Osteoblast (primary cell): Measurements from ENCODE around the gene FAM234A. TPM values are rescaled to one million over a fixed set of nuclear protein-coding genes. Genes with fewer than 3 reads are reported as not detected.
A peak's percentile ranks its signal among the peaks of the same experiment; 100 is the strongest.
"Not testable (repeated sequence)": the region's sequence is repeated elsewhere in the genome, so short reads cannot be mapped to it uniquely, and the experiment has no call there.

Source experiments
- DNase-seq: peaks from one replicate; pipeline ENCODE4 v3.0.0; 2011; ENCODE audit warnings: low spot score, mixed read lengths; ENCODE audit not compliant: insufficient read length; ENCODE audit errors: missing footprints
- H2AFZ ChIP-seq: 2 replicates; pipeline ENCODE4 v1.6.0; 2011; ENCODE audit warnings: mild to moderate bottlenecking, low read length
- H3K27ac ChIP-seq: 2 replicates; pipeline ENCODE4 v1.5.1; 2011; ENCODE audit warnings: mild to moderate bottlenecking, low read depth, low read length, moderate library complexity
- H3K27me3 ChIP-seq: 2 replicates; pipeline ENCODE4 v1.6.0; 2012; ENCODE audit warnings: mild to moderate bottlenecking, control low read depth, inconsistent platforms, low read length, moderate library complexity; ENCODE audit not compliant: insufficient read depth
- H3K36me3 ChIP-seq: 2 replicates; pipeline ENCODE4 v1.5.1; 2011; ENCODE audit warnings: mild to moderate bottlenecking, low read length, control low read depth, moderate library complexity; ENCODE audit not compliant: insufficient read depth
- H3K4me1 ChIP-seq: 2 replicates; pipeline ENCODE4 v1.5.1; 2011; ENCODE audit warnings: mild to moderate bottlenecking, low read length, control low read depth, moderate library complexity; ENCODE audit not compliant: insufficient read depth
- H3K4me2 ChIP-seq: 2 replicates; pipeline ENCODE4 v1.6.0; 2011; ENCODE audit warnings: mild to moderate bottlenecking, low read length; ENCODE audit not compliant: insufficient read depth
- H3K4me3 ChIP-seq: fragments of 200-600 bp; sonication (generic); 3 replicates; pipeline ENCODE4 v1.5.1; 2012; ENCODE audit warnings: mild to moderate bottlenecking, low read length, inconsistent platforms; ENCODE audit not compliant: insufficient read depth
- H3K79me2 ChIP-seq: 2 replicates; pipeline ENCODE4 v1.6.0; 2012; ENCODE audit warnings: mild to moderate bottlenecking, low read length, control low read depth, inconsistent platforms; ENCODE audit not compliant: insufficient read depth
- H3K9me3 ChIP-seq: 2 replicates; pipeline ENCODE4 v1.5.1; 2011; ENCODE audit warnings: low read depth, low read length, control low read depth
- H4K20me1 ChIP-seq: 2 replicates; pipeline ENCODE4 v1.6.0; 2012; ENCODE audit warnings: mild to moderate bottlenecking, low read length, control low read depth; ENCODE audit not compliant: insufficient read depth
- total RNA-seq: library from RNA; depleted of rRNA; stranded (reverse); fragments of >200 nt; gene quantifications from 2 replicates; pipeline ENCODE4 v1.2.3, GENCODE V29; 2012
- TF ChIP-seq, protein P1 (sequence below): IDR thresholded peaks from 2 replicates; pipeline ENCODE4 v1.5.1; 2011; ENCODE audit warnings: mild to moderate bottlenecking, low read depth, low read length, moderate library complexity; ENCODE audit errors: extremely low read depth

The FAM234A gene
- total RNA-seq, 1 donor, result 113 TPM

DNA sequence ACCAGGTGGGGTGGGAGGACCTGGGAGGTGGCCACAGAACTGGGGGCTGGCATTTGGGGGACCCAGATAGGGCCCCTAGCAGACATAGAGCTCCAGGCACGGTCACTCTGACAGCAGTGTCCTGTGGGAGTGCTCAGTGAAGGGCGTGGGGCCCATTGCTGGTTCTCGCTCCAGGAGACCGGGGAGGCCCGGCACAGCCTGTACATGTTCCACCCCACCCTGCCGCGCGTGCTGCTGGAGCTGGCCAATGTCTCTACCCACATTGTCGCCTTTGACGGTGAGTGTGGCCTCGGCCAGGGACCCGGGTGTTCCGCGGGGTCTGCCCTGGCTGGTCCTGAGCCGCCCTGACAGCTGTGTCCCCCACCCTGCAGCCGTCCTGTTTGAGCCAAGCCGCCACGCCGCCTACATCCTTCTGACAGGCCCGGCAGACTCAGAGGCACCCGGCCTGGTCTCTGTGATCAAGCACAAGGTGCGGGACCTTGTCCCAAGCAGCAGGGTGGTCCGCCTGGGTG lies 29.9 kb downstream of the FAM234A start:
- DNase-seq, result peak; percentile 29
- Histone ChIP-seq H3K27ac (no peak overlapping the region), H3K79me2 (no peaks in the 10 kb centered on the region), H3K4me3 (no peak overlapping the region), H3K4me2 (no peak overlapping the region), H3K4me1 (no peaks in the 10 kb centered on the region), H2AFZ (no peak overlapping the region), H4K20me1 (peaks cover 4% of the 10 kb centered on the region), H3K27me3 (no peaks in the 10 kb centered on the region), H3K9me3 (no peaks in the 10 kb centered on the region), H3K36me3 (peaks cover 3% of the 10 kb centered on the region)
- TF ChIP-seq, protein P1, sequence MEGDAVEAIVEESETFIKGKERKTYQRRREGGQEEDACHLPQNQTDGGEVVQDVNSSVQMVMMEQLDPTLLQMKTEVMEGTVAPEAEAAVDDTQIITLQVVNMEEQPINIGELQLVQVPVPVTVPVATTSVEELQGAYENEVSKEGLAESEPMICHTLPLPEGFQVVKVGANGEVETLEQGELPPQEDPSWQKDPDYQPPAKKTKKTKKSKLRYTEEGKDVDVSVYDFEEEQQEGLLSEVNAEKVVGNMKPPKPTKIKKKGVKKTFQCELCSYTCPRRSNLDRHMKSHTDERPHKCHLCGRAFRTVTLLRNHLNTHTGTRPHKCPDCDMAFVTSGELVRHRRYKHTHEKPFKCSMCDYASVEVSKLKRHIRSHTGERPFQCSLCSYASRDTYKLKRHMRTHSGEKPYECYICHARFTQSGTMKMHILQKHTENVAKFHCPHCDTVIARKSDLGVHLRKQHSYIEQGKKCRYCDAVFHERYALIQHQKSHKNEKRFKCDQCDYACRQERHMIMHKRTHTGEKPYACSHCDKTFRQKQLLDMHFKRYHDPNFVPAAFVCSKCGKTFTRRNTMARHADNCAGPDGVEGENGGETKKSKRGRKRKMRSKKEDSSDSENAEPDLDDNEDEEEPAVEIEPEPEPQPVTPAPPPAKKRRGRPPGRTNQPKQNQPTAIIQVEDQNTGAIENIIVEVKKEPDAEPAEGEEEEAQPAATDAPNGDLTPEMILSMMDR, result no peak

DNA sequence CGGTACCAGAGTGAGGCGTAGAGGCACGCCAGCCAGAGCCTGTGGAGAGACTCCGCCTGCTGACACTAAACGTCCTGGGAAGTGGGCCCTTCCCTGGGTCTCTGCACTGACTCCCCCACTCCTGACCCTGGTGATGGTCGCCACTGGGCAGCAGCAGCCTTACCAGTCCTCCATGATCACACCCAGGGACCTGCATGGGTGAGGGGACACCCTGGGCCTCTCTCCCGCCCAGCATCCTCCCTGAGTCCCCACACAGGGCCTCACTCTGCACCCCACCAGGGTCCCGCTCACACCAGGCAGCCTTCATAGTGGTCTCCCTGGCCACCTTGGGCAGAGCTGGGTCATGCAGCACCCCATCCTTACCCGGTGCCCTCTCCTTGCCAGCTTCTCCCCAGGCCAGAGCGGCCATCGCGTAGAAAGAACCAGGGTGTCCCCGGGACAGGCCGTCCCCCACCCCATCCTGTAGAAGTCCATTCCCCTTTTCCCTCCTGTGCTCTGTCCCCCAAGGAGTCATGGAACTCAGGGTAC lies 30.4 kb downstream of the FAM234A start:
- Histone ChIP-seq H3K36me3 (peaks cover 3% of the 10 kb centered on the region), H3K27ac (no peak overlapping the region), H3K4me2 (no peak overlapping the region), H2AFZ (no peak overlapping the region), H3K27me3 (no peaks in the 10 kb centered on the region), H3K79me2 (no peaks in the 10 kb centered on the region), H4K20me1 (peaks cover 4% of the 10 kb centered on the region), H3K4me3 (no peak overlapping the region), H3K9me3 (no peaks in the 10 kb centered on the region), H3K4me1 (no peaks in the 10 kb centered on the region)
- TF ChIP-seq, protein P1, result no peak
- DNase-seq, result peak; percentile 53

DNA sequence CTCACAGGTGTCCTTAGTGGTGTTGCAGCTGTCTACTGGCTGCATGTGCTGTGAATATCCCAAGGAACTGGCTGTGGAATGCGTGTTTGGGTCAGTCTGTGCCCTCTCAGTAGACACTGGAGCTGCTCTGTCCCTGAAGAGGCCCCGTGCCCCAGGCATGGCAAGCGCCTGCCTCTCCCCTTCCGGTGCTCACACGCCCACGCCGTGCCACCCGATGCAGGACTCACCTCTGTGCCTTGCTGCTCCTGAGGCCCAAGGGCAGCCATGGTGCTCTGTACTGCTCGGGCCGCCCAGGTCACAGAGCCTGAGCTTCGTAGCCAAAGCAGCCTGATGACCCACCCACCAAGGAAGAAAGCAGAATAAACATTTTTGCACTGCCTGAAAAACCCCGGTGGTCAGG lies 31.1 kb downstream of the FAM234A start:
- no peaks in the 10 kb centered on the region for H3K27me3 ChIP-seq
- peaks cover 3% of the 10 kb centered on the region for H3K36me3 ChIP-seq
- no peak overlapping the region for H3K27ac ChIP-seq
- H3K4me2 ChIP-seq, result no peak overlapping the region
- H3K79me2 ChIP-seq, result no peaks in the 10 kb centered on the region
- TF ChIP-seq, protein P1, result no peak
- H3K4me3 ChIP-seq, result no peak overlapping the region
- H3K9me3 ChIP-seq, result no peaks in the 10 kb centered on the region
- peaks cover 4% of the 10 kb centered on the region for H4K20me1 ChIP-seq
- peak; percentile 51 for DNase-seq
- H2AFZ ChIP-seq, result no peak overlapping the region
- no peaks in the 10 kb centered on the region for H3K4me1 ChIP-seq

DNA sequence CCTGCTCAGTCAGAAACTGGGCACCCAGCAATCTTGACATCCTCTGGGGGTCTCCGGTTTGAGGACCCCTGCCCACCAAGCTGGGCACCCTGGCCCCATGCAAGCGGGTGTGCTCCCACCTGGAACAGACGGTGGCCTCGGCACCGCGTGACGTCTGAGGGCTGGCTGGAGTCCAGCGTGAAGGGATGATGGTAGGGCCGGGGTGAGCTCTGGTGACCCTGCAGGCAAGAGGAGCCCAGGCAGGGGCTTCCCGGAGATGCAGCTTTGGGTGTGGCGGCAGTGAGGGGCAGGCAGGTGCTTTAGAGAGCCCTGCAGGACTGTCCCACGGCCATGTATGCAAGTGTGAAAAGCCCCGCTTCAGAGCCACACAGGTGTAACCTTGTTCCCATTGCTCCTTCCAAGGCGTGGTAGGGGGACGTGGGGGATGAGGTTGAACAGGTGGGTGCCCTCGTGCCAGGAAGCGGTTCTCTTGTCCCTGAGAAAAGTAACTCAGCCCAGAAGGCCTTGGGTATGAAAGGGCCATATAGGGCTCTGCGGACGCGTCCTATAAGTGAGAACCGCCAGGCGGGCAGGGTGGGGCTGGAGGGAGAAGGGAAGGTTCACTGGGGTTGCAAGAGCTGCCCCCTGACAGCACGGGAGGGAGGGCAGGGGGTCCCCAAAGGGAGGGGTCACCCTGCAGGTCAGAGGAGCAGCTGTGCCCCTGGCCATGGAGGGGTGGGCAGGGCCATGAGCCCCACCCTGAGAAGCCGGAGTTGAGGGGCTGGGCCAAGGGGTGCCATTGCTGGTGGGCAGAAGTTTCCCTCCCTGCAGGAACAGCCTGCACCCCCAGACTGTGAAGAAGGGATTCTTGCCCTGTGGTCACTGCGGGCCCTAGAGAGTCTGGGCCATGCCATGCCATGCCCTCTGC lies 31.9 kb downstream of the FAM234A start:
- Histone ChIP-seq H3K27me3 (no peaks in the 10 kb centered on the region), H3K4me3 (no peak overlapping the region), H4K20me1 (peaks cover 4% of the 10 kb centered on the region), H3K4me2 (no peak overlapping the region), H3K9me3 (no peaks in the 10 kb centered on the region), H2AFZ (no peak overlapping the region), H3K27ac (no peak overlapping the region), H3K4me1 (no peaks in the 10 kb centered on the region), H3K36me3 (peaks cover 3% of the 10 kb centered on the region), H3K79me2 (no peaks in the 10 kb centered on the region)
- TF ChIP-seq, protein P1, result no peak
- peak; percentile 67 for DNase-seq

DNA sequence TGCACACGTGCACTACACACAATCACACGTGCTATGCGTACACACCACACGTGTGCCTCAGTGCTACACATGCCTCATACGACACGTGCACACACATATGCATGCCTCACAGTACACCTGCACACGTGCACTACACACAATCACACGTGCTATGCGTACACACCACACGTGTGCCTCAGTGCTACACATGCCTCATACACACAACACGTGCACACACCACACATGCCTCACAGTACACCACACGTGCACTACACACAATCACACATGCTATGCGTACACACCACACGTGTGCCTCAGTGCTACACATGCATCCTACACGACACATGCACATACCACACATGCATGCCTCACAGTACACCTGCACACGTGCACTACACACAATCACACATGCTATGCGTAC lies 32.9 kb downstream of the FAM234A start:
- H3K4me1 ChIP-seq, H3K79me2 ChIP-seq, H3K9me3 ChIP-seq, H3K27ac ChIP-seq, DNase-seq, H2AFZ ChIP-seq, H3K4me2 ChIP-seq, H3K36me3 ChIP-seq, H3K4me3 ChIP-seq, H3K27me3 ChIP-seq, H4K20me1 ChIP-seq: not testable (repeated sequence)
